ENCODE measurements around the gene ANKRD40. TPM values are rescaled to one million over a fixed set of nuclear protein-coding genes. Genes with fewer than 3 reads are reported as not detected.

The ANKRD40 gene
- total RNA-seq = 10 to 100 TPM; 26.8 to 86.0 (median 29.6) TPM
- long read RNA-seq, donor 1, full-length matches to known transcripts = 26 of 41 reads
- long read RNA-seq, donor 1, partial matches to known transcripts = 7 of 41 reads
- long read RNA-seq, donor 1, other reads (novel, unspliced or antisense) = 8 of 41 reads
- long read RNA-seq, donor 2, full-length matches to known transcripts = 1 of 11 reads
- long read RNA-seq, donor 2, partial matches to known transcripts = 0 of 11 reads
- long read RNA-seq, donor 2, other reads (novel, unspliced or antisense) = 10 of 11 reads

- Histone ChIP-seq H3K4me3 (peak within 1 kb of the TSS; percentile 54), H3K4me1 (ENCODE audit: low read depth) (peaks cover 27% of the 10 kb centered on the region), H3K36me3 (ENCODE audit: low read depth) (no peaks in the 10 kb centered on the region), H3K9me3 (no peaks in the 10 kb centered on the region)
- ATAC-seq = peak; percentile 90
- TF ChIP-seq, protein P1, sequence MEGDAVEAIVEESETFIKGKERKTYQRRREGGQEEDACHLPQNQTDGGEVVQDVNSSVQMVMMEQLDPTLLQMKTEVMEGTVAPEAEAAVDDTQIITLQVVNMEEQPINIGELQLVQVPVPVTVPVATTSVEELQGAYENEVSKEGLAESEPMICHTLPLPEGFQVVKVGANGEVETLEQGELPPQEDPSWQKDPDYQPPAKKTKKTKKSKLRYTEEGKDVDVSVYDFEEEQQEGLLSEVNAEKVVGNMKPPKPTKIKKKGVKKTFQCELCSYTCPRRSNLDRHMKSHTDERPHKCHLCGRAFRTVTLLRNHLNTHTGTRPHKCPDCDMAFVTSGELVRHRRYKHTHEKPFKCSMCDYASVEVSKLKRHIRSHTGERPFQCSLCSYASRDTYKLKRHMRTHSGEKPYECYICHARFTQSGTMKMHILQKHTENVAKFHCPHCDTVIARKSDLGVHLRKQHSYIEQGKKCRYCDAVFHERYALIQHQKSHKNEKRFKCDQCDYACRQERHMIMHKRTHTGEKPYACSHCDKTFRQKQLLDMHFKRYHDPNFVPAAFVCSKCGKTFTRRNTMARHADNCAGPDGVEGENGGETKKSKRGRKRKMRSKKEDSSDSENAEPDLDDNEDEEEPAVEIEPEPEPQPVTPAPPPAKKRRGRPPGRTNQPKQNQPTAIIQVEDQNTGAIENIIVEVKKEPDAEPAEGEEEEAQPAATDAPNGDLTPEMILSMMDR (IDR thresholded peaks at IDR 0.05) = no peak
- peak; percentile 90 to 94 (median 91) for DNase-seq
- intact Hi-C loops (cut with DNase I, micrococcal nuclease) = loop anchor here in 1 of 2 donors (10.0 kb wide), 1 partner anchor 163 kb away; the partner anchor contains the start of gene SPATA20
These were observed at the start of gene ANKRD40 for GRCh38 chr17:50707289-50708049. Gene ANKRD40 (minus strand): TSS chr17:50707914. CDS start chr17:50707654, 260 bp downstream.

- peaks cover 10% of the 10 kb centered on the region for H3K36me3 ChIP-seq (ENCODE audit: low read depth)
- no peak overlapping the region for H3K4me3 ChIP-seq
- no peaks in the 10 kb centered on the region for H3K9me3 ChIP-seq
- DNase-seq (no peak), ATAC-seq (no peak)
- no peaks in the 10 kb centered on the region for H3K4me1 ChIP-seq (ENCODE audit: low read depth)
- TF ChIP-seq, protein P1 (IDR thresholded peaks at IDR 0.05) = no peak
- intact Hi-C loops (cut with DNase I, micrococcal nuclease) = no loop called here
These were observed 46.8 kb upstream of the ANKRD40 start for GRCh38 chr17:50754521-50754920.

GRCh38 chr17:50749245-50749644 lies 41.5 kb upstream of the ANKRD40 start:
- intact Hi-C loops (cut with DNase I, micrococcal nuclease) = no loop called here
- Histone ChIP-seq H3K4me3 (no peak overlapping the region), H3K4me1 (ENCODE audit: low read depth) (no peaks in the 10 kb centered on the region), H3K9me3 (no peaks in the 10 kb centered on the region), H3K36me3 (ENCODE audit: low read depth) (peaks cover 26% of the 10 kb centered on the region)
- TF ChIP-seq, protein P1 (IDR thresholded peaks at IDR 0.05) = no peak
- no peak for DNase-seq
- no peak for ATAC-seq

- Histone ChIP-seq H3K4me1 (ENCODE audit: low read depth) (no peaks in the 10 kb centered on the region), H3K4me3 (no peak overlapping the region), H3K36me3 (ENCODE audit: low read depth) (peaks cover 34% of the 10 kb centered on the region), H3K9me3 (no peaks in the 10 kb centered on the region)
- DNase-seq (no peak), ATAC-seq (no peak)
- intact Hi-C loops (cut with DNase I, micrococcal nuclease) = no loop called here
- TF ChIP-seq, protein P1 (IDR thresholded peaks at IDR 0.05) = no peak
These were observed 37.9 kb upstream of the ANKRD40 start for GRCh38 chr17:50745631-50746030.

GRCh38 chr17:50739098-50739497 lies 31.4 kb upstream of the ANKRD40 start:
- TF ChIP-seq, protein P1 (IDR thresholded peaks at IDR 0.05) = no peak
- peaks cover 17% of the 10 kb centered on the region for H3K36me3 ChIP-seq (ENCODE audit: low read depth)
- no peaks in the 10 kb centered on the region for H3K9me3 ChIP-seq
- DNase-seq = no peak
- H3K4me3 ChIP-seq = no peak overlapping the region
- intact Hi-C loops (cut with DNase I, micrococcal nuclease) = no loop called here
- ATAC-seq = no peak
- H3K4me1 ChIP-seq (ENCODE audit: low read depth) = peaks cover 14% of the 10 kb centered on the region
